Type B pancreatic cell (in vitro differentiated cells): Measurements from ENCODE around the gene TGM6. TPM values are rescaled to one million over a fixed set of nuclear protein-coding genes. Genes with fewer than 3 reads are reported as not detected.
A peak's percentile ranks its signal among the peaks of the same experiment; 100 is the strongest.

ENCODE experiments used
- DNase-seq: peaks from one replicate; pipeline ENCODE4 v3.0.0; 2021; ENCODE audit warnings: mixed read lengths; ENCODE audit not compliant: unreplicated experiment; ENCODE audit errors: extremely low spot score
- H3K27ac Mint-ChIP-seq: 2 replicates; pipeline ENCODE4 v1.8.0; 2021; ENCODE audit warnings: mild to moderate bottlenecking, mixed read lengths
- H3K27me3 Mint-ChIP-seq: 2 replicates; pipeline ENCODE4 v1.8.0; 2021; ENCODE audit warnings: mixed read lengths
- H3K36me3 Mint-ChIP-seq: 2 replicates; pipeline ENCODE4 v1.8.0; 2021; ENCODE audit warnings: mixed read lengths
- H3K4me1 Mint-ChIP-seq: one replicate; pipeline ENCODE4 v1.8.0; 2021; ENCODE audit warnings: mixed read lengths; ENCODE audit not compliant: unreplicated experiment
- H3K4me3 Mint-ChIP-seq: 2 replicates; pipeline ENCODE4 v1.8.0; 2021; ENCODE audit warnings: mild to moderate bottlenecking, mixed read lengths
- H3K9me3 Mint-ChIP-seq: 2 replicates; pipeline ENCODE4 v1.8.0; 2021; ENCODE audit warnings: mixed read lengths
- total RNA-seq: library from RNA; stranded (reverse); gene quantifications from 2 replicates; pipeline ENCODE4 v1.2.1, GENCODE V29; 2021; ENCODE audit warnings: low replicate concordance
- TF ChIP-seq, protein P1 (sequence below): fragments of 200-600 bp; sonication (generic); conservative IDR thresholded peaks from 2 replicates; pipeline ENCODE4 v1.5.0; 2021; ENCODE audit warnings: antibody characterized with exemption, mild to moderate bottlenecking

Gene TGM6
- total RNA-seq, 1 donor from 2014 or later, result not detected

DNA sequence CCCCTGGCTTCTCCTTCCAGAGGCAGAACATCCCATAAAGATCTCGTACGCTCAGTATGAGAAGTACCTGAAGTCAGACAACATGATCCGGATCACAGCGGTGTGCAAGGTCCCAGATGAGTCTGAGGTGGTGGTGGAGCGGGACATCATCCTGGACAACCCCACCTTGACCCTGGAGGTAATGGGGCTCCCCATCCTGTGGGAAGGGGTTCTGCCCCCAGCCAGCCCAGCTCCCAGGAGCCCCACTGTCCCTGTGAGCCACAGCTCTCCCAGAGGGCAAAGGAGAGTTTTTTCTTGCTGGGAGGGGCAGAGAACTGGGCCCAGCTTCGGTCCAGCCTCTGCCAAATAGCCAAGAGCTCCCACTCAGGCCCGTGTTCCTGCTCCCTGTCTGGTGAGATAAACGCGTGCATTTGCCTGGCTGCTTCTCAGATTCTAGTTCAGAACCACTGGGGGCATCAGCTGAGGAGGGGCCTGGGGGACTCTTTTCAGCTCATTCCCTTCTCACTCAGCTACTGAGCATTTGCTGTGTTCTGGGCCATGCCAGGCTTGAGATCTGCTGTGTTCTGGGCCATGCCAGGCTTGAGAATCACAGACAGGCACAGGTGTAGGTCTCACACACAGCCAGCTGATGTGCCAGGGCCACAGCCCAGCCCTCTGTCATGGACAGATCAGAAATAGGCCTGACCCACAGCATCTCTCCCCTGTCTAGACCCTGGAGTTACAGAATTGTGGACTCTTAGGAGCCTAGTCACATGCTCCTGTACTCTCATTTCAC, 45.4 kb upstream of the TGM6 start:
- Mint-ChIP-seq H3K36me3 (no peaks in the 10 kb centered on the region), H3K4me3 (no peak overlapping the region), H3K27me3 (peaks cover 8% of the 10 kb centered on the region), H3K9me3 (no peaks in the 10 kb centered on the region), H3K27ac (no peak overlapping the region), H3K4me1 (no peaks in the 10 kb centered on the region)
- TF ChIP-seq, protein P1, sequence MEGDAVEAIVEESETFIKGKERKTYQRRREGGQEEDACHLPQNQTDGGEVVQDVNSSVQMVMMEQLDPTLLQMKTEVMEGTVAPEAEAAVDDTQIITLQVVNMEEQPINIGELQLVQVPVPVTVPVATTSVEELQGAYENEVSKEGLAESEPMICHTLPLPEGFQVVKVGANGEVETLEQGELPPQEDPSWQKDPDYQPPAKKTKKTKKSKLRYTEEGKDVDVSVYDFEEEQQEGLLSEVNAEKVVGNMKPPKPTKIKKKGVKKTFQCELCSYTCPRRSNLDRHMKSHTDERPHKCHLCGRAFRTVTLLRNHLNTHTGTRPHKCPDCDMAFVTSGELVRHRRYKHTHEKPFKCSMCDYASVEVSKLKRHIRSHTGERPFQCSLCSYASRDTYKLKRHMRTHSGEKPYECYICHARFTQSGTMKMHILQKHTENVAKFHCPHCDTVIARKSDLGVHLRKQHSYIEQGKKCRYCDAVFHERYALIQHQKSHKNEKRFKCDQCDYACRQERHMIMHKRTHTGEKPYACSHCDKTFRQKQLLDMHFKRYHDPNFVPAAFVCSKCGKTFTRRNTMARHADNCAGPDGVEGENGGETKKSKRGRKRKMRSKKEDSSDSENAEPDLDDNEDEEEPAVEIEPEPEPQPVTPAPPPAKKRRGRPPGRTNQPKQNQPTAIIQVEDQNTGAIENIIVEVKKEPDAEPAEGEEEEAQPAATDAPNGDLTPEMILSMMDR, result no peak
- peak; percentile 43 for DNase-seq

DNA sequence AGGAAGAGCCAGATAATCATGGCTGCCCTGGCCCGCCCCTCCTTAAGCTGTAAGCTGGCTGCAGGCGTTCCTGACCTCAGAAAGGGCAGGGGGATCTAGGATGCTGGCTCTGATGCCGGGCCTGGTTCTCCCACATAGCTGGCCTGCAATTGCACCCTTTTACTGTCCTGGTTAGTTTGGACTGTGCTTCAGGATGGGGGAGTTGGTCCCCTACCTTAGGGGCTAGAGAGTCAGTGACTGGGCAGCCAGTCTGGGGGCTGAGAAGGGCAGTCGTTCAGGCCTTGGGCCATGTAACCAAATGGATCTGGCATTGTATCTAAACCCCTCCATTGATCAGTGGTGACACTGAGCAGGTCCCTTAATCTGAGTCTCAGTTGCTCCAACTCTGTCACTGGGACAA, 44.2 kb upstream of the TGM6 start:
- TF ChIP-seq, protein P1, result no peak
- Mint-ChIP-seq H3K27me3 (peaks cover 10% of the 10 kb centered on the region), H3K9me3 (no peaks in the 10 kb centered on the region), H3K4me3 (no peak overlapping the region), H3K27ac (no peak overlapping the region), H3K4me1 (no peaks in the 10 kb centered on the region), H3K36me3 (no peaks in the 10 kb centered on the region)
- no peak for DNase-seq

DNA sequence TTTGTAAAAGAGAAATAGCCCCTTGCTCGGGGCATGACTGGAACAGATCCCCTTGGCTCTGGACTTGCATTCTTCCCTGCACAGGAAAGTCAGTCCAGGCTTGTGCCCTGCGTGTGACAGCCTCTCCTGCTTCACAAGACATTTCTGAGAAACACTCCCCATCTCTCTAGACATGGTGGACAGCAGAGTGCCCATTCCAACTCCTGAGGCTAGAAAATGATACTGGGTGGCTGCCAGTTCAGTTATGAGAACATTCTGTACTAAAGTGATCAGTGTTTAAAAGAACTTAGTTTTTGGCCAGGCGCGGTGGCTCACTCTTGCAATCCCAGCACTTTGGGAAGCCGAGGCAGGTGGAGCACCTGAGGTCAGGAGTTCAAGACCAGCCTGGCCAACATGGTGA, 43.6 kb upstream of the TGM6 start:
- TF ChIP-seq, protein P1, result no peak
- H3K9me3 Mint-ChIP-seq, result no peaks in the 10 kb centered on the region
- no peak overlapping the region for H3K27ac Mint-ChIP-seq
- H3K27me3 Mint-ChIP-seq, result peaks cover 12% of the 10 kb centered on the region
- no peaks in the 10 kb centered on the region for H3K36me3 Mint-ChIP-seq
- DNase-seq, result no peak
- no peak overlapping the region for H3K4me3 Mint-ChIP-seq
- no peaks in the 10 kb centered on the region for H3K4me1 Mint-ChIP-seq

DNA sequence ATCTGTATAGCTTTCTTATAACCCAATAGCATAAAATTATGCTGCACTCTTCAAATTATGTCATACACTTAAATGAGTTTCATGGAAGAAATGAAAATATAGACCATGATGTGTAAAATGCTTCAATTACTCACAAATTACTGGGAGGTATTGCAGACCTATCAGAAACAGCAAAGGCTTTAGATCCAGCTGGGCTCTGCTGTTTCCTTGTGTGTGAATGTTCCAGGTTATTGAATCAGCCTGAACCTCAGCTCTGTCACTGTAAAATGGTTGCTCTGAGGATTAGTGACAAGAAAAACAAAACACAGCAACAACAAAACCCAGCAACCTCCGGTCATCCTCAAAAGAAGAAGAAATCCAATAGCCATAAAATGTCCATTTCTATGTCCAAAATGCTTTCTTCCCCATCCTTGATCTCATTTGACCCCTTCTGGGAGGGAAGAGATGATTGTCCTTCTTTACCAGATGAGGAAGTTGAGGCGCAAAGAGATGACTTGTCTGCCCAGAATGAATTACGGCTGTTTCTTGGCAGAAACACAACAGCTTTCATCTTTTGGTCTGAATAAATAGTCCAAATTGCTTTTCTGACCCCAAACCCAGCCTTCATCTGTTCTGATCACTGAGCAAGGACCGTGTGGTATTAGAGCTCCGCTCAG, 42.2 kb upstream of the TGM6 start:
- H3K4me1 Mint-ChIP-seq, result no peaks in the 10 kb centered on the region
- no peak for DNase-seq
- H3K27me3 Mint-ChIP-seq, result peaks cover 12% of the 10 kb centered on the region
- no peak overlapping the region for H3K27ac Mint-ChIP-seq
- H3K36me3 Mint-ChIP-seq, result no peaks in the 10 kb centered on the region
- no peaks in the 10 kb centered on the region for H3K9me3 Mint-ChIP-seq
- H3K4me3 Mint-ChIP-seq, result no peak overlapping the region
- TF ChIP-seq, protein P1, result no peak

DNA sequence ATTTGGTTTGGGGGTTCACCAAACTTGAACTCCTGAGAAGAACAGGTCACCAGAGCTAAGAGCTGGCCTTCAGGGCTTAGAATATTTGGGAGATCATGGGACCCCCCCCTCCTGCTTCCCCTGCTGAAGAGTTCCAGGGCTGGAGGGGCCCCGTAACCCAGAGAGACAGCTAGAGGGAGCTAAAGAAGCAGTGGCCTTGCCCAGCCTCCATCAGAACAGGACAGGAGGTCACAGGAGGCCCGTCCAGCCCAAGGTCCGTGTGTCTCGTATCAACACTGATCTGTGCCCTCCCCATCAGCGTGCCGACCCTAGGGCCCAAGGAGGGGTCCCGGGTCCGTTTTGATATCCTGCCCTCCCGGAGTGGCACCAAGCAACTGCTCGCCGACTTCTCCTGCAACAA, 40.6 kb upstream of the TGM6 start:
- H3K4me1 Mint-ChIP-seq, result no peaks in the 10 kb centered on the region
- no peak overlapping the region for H3K27ac Mint-ChIP-seq
- DNase-seq, result no peak
- H3K4me3 Mint-ChIP-seq, result no peak overlapping the region
- H3K9me3 Mint-ChIP-seq, result no peaks in the 10 kb centered on the region
- TF ChIP-seq, protein P1, result no peak
- peaks cover 8% of the 10 kb centered on the region for H3K27me3 Mint-ChIP-seq
- no peaks in the 10 kb centered on the region for H3K36me3 Mint-ChIP-seq
